Right lobe of liver (tissue), 6 donors: ENCODE data around the gene AHNAK. TPM values are rescaled to one million over a fixed set of nuclear protein-coding genes. Genes with fewer than 3 reads are reported as not detected.
A peak's percentile ranks its signal among the peaks of the same experiment; 100 is the strongest.
"Not testable (repeated sequence)": the region's sequence is repeated elsewhere in the genome, so short reads cannot be mapped to it uniquely, and the experiment has no call there.

Source experiments
- ATAC-seq, 4 donors: fragments of 200-7000 bp; cut with Tn5 transposase; one replicate each; pipeline ENCODE4 v1.9.1; 2020; ENCODE audit warnings: mild to moderate bottlenecking in 4 of 4, moderate library complexity in 4 of 4
- DNase-seq, 3 donors: peaks; one replicate each; pipeline ENCODE4 v3.0.0-alpha.2; 2020
- H3K27ac ChIP-seq, 3 donors: fragments of 200-600 bp; one replicate each; pipeline ENCODE4 v1.8.0; 2022
- H3K27me3 ChIP-seq, 2 donors: fragments of 200-600 bp; one replicate each; pipeline ENCODE4 v1.8.0; 2022
- H3K36me3 ChIP-seq, 4 donors: fragments of 200-600 bp; sonication (generic) in 1 of 4; one replicate each; pipeline versions ENCODE4 v1.5.1 to v1.8.0; 2017 to 2022; ENCODE audit warnings: control low read depth in 1 of 4
- H3K4me1 ChIP-seq, 4 donors: fragments of 200-600 bp; sonication (generic) in 1 of 4; one replicate each; pipeline versions ENCODE4 v1.5.1 to v1.8.0; 2017 to 2022; ENCODE audit warnings: control low read depth in 1 of 4
- H3K4me3 ChIP-seq, 3 donors: fragments of 200-600 bp; one replicate each; pipeline ENCODE4 v1.8.0; 2022
- H3K9me3 ChIP-seq, 4 donors: fragments of 200-600 bp; sonication (generic) in 1 of 4; one replicate each; pipeline versions ENCODE4 v1.5.1 to v1.8.0; 2017 to 2022; ENCODE audit warnings: control low read depth in 1 of 4
- CTCF ChIP-seq, 4 donors: fragments of 200-600 bp in 3 of 4; fragments of 450-650 bp in 1 of 4; IDR thresholded peaks; one replicate each; pipeline versions ENCODE4 v1.5.1 to v1.8.0; 2016 to 2022; ENCODE audit warnings: antibody characterized with exemption in 4 of 4, mild to moderate bottlenecking in 2 of 4
- POLR2A ChIP-seq: fragments of 450-650 bp; IDR thresholded peaks from one replicate; pipeline ENCODE4 v1.6.1; 2017; ENCODE audit warnings: antibody characterized with exemption, mild to moderate bottlenecking
- WGBS: methylation state at CpG from one replicate; pipeline ENCODE4 v1.1.6; 2018; ENCODE audit warnings: low coverage, low lambda C conversion rate; ENCODE audit not compliant: insufficient coverage; ENCODE audit errors: missing lambda C conversion rate; 5-methylcytosine and 5-hydroxymethylcytosine counted together
- intact Hi-C, 2 donors: fragments of 100-400 bp; cut with DNase I; formaldehyde crosslinking; loops; one replicate each; pipeline versions ENCODE4 v1.11.2 to v1.14.1; 2022
- total RNA-seq, 6 experiments: library from RNA; depleted of rRNA in 2 of 6; stranded (reverse); fragments of >200 nt in 2 of 6; fragmentation: NEBNext Ultra II Directional in 3 of 6; extraction: Animal tissue kit (Norgen Biotek cat#: 25700) in 3 of 6; gene quantifications; one replicate each; pipeline versions ENCODE4 v1.1.0 to v1.2.4, GENCODE V29; 2016 to 2023
- donor health status: DM: no; HTN: yes; CAD: no.
- donor health status: DM: no; HTN: no; CAD: no.
- donor health status: DM: no; HTN: no; CAD: no.
- donor health status: DM: no; HTN: yes; CAD: no.
- donor health status: DM: no; HTN: yes; CAD: no.

Gene AHNAK
- total RNA-seq, 6 experiments from 2014 or later = 91.0 to 180 (median 113) TPM

DNA sequence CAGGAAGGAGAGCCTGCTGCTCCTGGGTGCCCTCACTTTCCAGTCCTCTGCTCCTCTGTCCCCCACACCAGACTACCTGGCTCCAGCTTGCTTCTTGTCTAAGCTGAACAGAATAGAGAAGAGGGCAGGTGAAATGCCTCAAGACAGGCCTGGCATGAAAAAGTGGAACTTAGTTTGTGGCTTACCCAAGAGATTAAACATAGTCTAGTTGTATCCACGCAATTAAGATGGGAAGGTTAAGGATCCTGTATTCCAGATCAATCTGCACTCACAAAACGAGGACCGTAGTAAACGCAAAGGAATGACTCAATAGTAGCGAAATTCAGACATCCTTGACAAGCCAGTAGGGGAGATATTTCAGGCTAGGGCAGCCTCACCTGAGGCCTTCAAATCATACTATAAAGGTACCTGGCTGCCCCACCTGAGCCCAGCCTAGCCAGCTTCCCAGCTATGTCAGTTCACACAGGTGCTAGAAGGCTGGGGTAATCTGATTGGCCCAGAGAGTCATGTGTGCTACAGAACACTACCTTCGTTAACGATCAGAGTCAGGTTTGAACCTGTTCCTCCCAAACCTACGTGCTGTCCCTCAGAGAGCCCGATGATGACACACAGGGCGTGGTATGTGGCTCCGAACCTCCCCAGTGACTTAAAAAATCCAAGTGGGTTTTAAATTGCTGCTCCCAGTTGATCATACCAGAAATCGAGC is 46.5 kb downstream of the AHNAK start:
- intact Hi-C loops = no loop called here
- DNase-seq = no peak
- H3K4me1 ChIP-seq = peaks cover 0 to 20% (median 8%) of the 10 kb centered on the region in 4 donors
- no peak for TF ChIP-seq CTCF (IDR thresholded peaks at IDR 0.05)
- TF ChIP-seq POLR2A = no peak
- ATAC-seq = no peak
- H3K9me3 ChIP-seq = no peaks in the 10 kb centered on the region
- H3K4me3 ChIP-seq = no peak overlapping the region
- WGBS = 79% methylated on average over 5 of the region's 12 CpGs
- H3K27ac ChIP-seq = no peak overlapping the region
- H3K36me3 ChIP-seq = no peaks in the 10 kb centered on the region
- H3K27me3 ChIP-seq = no peaks in the 10 kb centered on the region

GRCh38 chr11:62499311-62499943 is 47.2 kb downstream of the AHNAK start:
- WGBS = 85% methylated on average over 8 of the region's 17 CpGs
- not testable (repeated sequence) for DNase-seq

DNA sequence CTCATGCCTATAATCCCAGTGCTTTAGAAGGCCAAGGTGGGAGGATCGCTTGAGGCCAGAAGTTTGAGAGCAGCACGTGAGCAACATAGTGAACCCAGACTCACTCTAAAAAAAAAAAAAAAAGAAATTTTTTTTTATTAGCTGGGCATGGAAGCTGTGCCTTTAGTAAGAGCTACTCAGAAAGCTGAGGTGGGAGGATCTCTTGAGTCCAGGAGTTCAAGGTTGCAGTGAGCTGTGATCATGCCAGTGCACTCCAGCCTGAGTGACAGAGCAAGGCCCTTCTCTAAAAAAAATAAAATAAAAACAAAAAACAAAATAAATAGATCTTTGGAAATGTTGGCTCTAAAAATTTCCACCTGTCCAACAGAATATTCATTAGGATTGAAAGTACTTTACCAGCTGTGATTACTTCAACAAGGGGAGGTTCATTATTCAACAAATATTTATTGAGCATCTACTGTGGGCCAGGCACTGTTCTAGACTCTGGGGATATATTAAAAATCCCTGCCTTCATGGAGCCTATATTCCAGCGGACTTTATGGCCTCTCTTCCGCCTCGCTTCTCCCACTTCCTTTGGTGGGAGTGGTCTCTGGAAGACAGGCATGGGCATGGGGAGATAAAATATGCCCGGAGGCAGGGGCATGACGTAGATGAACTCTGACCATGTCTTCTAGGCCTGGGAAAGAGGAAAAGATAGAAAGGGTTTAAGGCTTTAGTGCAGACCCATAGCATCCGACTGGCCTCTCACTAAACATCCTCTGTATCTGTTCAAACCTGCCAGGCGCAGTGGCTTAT is 47.9 kb downstream of the AHNAK start:
- intact Hi-C loops = no loop called here
- no peak overlapping the region for H3K27ac ChIP-seq
- 86% methylated on average over 7 of the region's 9 CpGs for WGBS

More at GRCh38 chr11:62499311-62499943, 47.2 kb downstream of the AHNAK start:
- H3K4me1 ChIP-seq = peaks cover 0 to 20% (median 8%) of the 10 kb centered on the region in 4 donors
- intact Hi-C loops, H3K36me3 ChIP-seq, H3K9me3 ChIP-seq, H3K27ac ChIP-seq, H3K27me3 ChIP-seq, H3K4me3 ChIP-seq: not testable (repeated sequence)
- ATAC-seq = peak in 1 of 4 donors; percentile 15

DNA sequence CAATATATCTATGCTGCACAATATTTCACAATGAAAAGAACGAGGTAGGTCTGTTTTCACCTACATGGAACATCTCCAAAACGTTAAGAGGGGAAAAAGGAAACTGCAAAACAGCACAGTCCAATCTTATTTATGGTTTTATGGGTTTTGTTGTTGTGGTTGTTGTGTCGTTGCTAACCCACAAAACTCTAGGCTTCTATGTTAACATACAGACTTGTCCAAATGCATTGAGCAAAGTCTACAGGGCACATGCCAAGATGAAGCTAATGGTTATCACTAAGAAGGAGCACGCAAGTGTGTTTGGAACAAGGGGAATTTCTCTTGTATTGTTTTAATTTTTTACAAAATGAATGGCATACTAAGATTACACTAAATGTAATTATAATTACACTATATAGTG is 48.6 kb downstream of the AHNAK start:
- no peak for TF ChIP-seq CTCF (IDR thresholded peaks at IDR 0.05)
- no peak for TF ChIP-seq POLR2A
- Histone ChIP-seq H3K9me3 (no peaks in the 10 kb centered on the region), H3K4me1 (peaks cover 0 to 20% (median 8%) of the 10 kb centered on the region in 4 donors), H3K27ac (no peak overlapping the region), H3K27me3 (no peaks in the 10 kb centered on the region), H3K36me3 (no peaks in the 10 kb centered on the region), H3K4me3 (no peak overlapping the region)
- 53% methylated on average over 4 of the region's 4 CpGs for WGBS
- DNase-seq (no peak), ATAC-seq (no peak)
- intact Hi-C loops = no loop called here

More for the DNA sequence above, 47.9 kb downstream of the AHNAK start:
- no peak for DNase-seq
- Histone ChIP-seq H3K27me3 (no peaks in the 10 kb centered on the region), H3K4me1 (peaks cover 0 to 20% (median 8%) of the 10 kb centered on the region in 4 donors), H3K4me3 (no peak overlapping the region), H3K36me3 (no peaks in the 10 kb centered on the region), H3K9me3 (no peaks in the 10 kb centered on the region)
- TF ChIP-seq CTCF (IDR thresholded peaks at IDR 0.05) = no peak
- no peak for TF ChIP-seq POLR2A
- no peak for ATAC-seq
